HUES64 (cell line): ENCODE measurements around the gene ESRRG. TPM values are rescaled to one million over a fixed set of nuclear protein-coding genes. Genes with fewer than 3 reads are reported as not detected.

Experiments
- H3K27ac ChIP-seq: 2 replicates; pipeline ENCODE4 v1.7.0; 2013; ENCODE audit warnings: low read depth, low read length, inconsistent platforms
- H3K27me3 ChIP-seq: 2 replicates; pipeline ENCODE4 v1.6.1; 2013; ENCODE audit warnings: mild to moderate bottlenecking, low read length; ENCODE audit not compliant: insufficient read depth
- H3K36me3 ChIP-seq: 2 replicates; pipeline ENCODE4 v1.6.1; 2013; ENCODE audit warnings: mild to moderate bottlenecking, low read length; ENCODE audit not compliant: insufficient read depth
- H3K4me1 ChIP-seq: 2 replicates; pipeline ENCODE4 v1.6.1; 2013; ENCODE audit warnings: mild to moderate bottlenecking, low read length, moderate library complexity; ENCODE audit not compliant: insufficient read depth
- H3K4me3 ChIP-seq: 2 replicates; pipeline ENCODE4 v1.5.1; 2013; ENCODE audit warnings: mild to moderate bottlenecking, low read length, moderate library complexity
- H3K9ac ChIP-seq: 2 replicates; pipeline ENCODE4 v1.6.1; 2013; ENCODE audit warnings: mild to moderate bottlenecking, low read depth, low read length
- H3K9me3 ChIP-seq: 2 replicates; pipeline ENCODE4 v1.6.1; 2013; ENCODE audit warnings: low read depth, low read length; ENCODE audit not compliant: insufficient read depth
- WGBS: fragments of 150-250, 120-280 bp; methylation state at CpG from one replicate; pipeline ENCODE4 v1.1.7; 2013; ENCODE audit warnings: missing lambda C conversion rate; 5-methylcytosine and 5-hydroxymethylcytosine counted together
- polyA plus RNA-seq, 2 experiments: library from polyadenylated mRNA; stranded (reverse); fragments of 50-300 nt; gene quantifications; one replicate each; pipeline ENCODE4 v1.2.3, GENCODE V29; 2013

Gene ESRRG
- polyA plus RNA-seq (2013, experiment 1 of 2): 1.1 TPM
- polyA plus RNA-seq (2013, experiment 2 of 2): 1.5 TPM

- under 1% methylated on average over 17 of the region's 17 CpGs for WGBS
- Histone ChIP-seq H3K27ac (no peak within 1 kb of the TSS), H3K4me3 (peak within 1 kb of the TSS; percentile 62), H3K9me3 (no peaks in the 10 kb centered on the region), H3K9ac (peak within 1 kb of the TSS; percentile 51), H3K4me1 (0 out of 2 replicates have a peak, but pooled peaks cover 5% of the 10 kb centered on the region), H3K27me3 (peaks cover 9% of the 10 kb centered on the region; the same call in 1 of the 2 replicates), H3K36me3 (no peaks in the 10 kb centered on the region)
These were observed at the start of gene ESRRG for GRCh38 chr1:216723274-216723780. ESRRG (minus strand) TSS chr1:216723429; CDS start chr1:216723299, 130 bp downstream.

GRCh38 chr1:216771922-216772321 is 48.7 kb upstream of the ESRRG start:
- no peaks in the 10 kb centered on the region for H3K36me3 ChIP-seq
- H3K4me1 ChIP-seq: peaks cover 7% of the 10 kb centered on the region
- no peak overlapping the region for H3K27ac ChIP-seq
- no peak overlapping the region for H3K9ac ChIP-seq
- no peak overlapping the region for H3K4me3 ChIP-seq
- 37% methylated on average over 4 of the region's 4 CpGs for WGBS
- H3K27me3 ChIP-seq: no peaks in the 10 kb centered on the region
- H3K9me3 ChIP-seq: no peaks in the 10 kb centered on the region

GRCh38 chr1:216766633-216767327 is 43.6 kb upstream of the ESRRG start:
- H3K27ac ChIP-seq: no peak overlapping the region
- H3K9me3 ChIP-seq: no peaks in the 10 kb centered on the region

GRCh38 chr1:216765346-216766300 is 42.4 kb upstream of the ESRRG start:
- no peak overlapping the region for H3K4me3 ChIP-seq
- WGBS: 89% methylated on average over 9 of the region's 10 CpGs
- no peak overlapping the region for H3K9ac ChIP-seq

More at GRCh38 chr1:216766633-216767327, 43.6 kb upstream of the ESRRG start:
- 88% methylated on average over 2 of the region's 3 CpGs for WGBS
- Histone ChIP-seq H3K4me1 (peaks cover 1% of the 10 kb centered on the region; the same call in 1 of the 2 replicates), H3K4me3 (no peak overlapping the region), H3K27me3 (no peaks in the 10 kb centered on the region), H3K36me3 (no peaks in the 10 kb centered on the region), H3K9ac (no peak overlapping the region)

GRCh38 chr1:216758161-216758560 is 34.9 kb upstream of the ESRRG start:
- Histone ChIP-seq H3K27ac (no peak overlapping the region), H3K27me3 (no peaks in the 10 kb centered on the region), H3K36me3 (no peaks in the 10 kb centered on the region), H3K9me3 (no peaks in the 10 kb centered on the region), H3K4me1 (no peaks in the 10 kb centered on the region; the same call in 1 of the 2 replicates), H3K9ac (no peak overlapping the region), H3K4me3 (no peak overlapping the region)
- 87% methylated on average over 8 of the region's 8 CpGs for WGBS

More at GRCh38 chr1:216765346-216766300, 42.4 kb upstream of the ESRRG start:
- no peaks in the 10 kb centered on the region for H3K9me3 ChIP-seq
- no peak overlapping the region for H3K27ac ChIP-seq
- no peaks in the 10 kb centered on the region for H3K4me1 ChIP-seq
- H3K36me3 ChIP-seq: no peaks in the 10 kb centered on the region
- no peaks in the 10 kb centered on the region for H3K27me3 ChIP-seq

- no peaks in the 10 kb centered on the region for H3K36me3 ChIP-seq
- no peak overlapping the region for H3K27ac ChIP-seq
- no peaks in the 10 kb centered on the region for H3K27me3 ChIP-seq
- WGBS: no CpG with 5 or more reads among the region's 1 CpG
- H3K4me1 ChIP-seq: no peaks in the 10 kb centered on the region; the same call in 1 of the 2 replicates
- no peak overlapping the region for H3K4me3 ChIP-seq
- H3K9me3 ChIP-seq: no peaks in the 10 kb centered on the region
- H3K9ac ChIP-seq: no peak overlapping the region
These were observed 33.9 kb upstream of the ESRRG start for GRCh38 chr1:216757110-216757509.

- no peak overlapping the region for H3K27ac ChIP-seq
- WGBS: 96% methylated on average over 2 of the region's 2 CpGs
- no peaks in the 10 kb centered on the region for H3K9me3 ChIP-seq
- H3K9ac ChIP-seq: no peak overlapping the region
- H3K4me3 ChIP-seq: no peak overlapping the region
- H3K27me3 ChIP-seq: no peaks in the 10 kb centered on the region
- H3K36me3 ChIP-seq: no peaks in the 10 kb centered on the region
- peaks cover 3% of the 10 kb centered on the region; the same call in 1 of the 2 replicates for H3K4me1 ChIP-seq
These were observed 27.7 kb upstream of the ESRRG start for GRCh38 chr1:216750961-216751360.

- H3K36me3 ChIP-seq: no peaks in the 10 kb centered on the region
- no peak overlapping the region for H3K27ac ChIP-seq
- 4% methylated on average over 3 of the region's 3 CpGs for WGBS
- H3K9me3 ChIP-seq: no peaks in the 10 kb centered on the region
- H3K9ac ChIP-seq: no peak overlapping the region
- no peaks in the 10 kb centered on the region for H3K27me3 ChIP-seq
- peaks cover 3% of the 10 kb centered on the region; the same call in 1 of the 2 replicates for H3K4me1 ChIP-seq
- H3K4me3 ChIP-seq: no peak overlapping the region
These were observed 26.9 kb upstream of the ESRRG start for GRCh38 chr1:216750031-216750627.

GRCh38 chr1:216749232-216749631 is 26.0 kb upstream of the ESRRG start:
- no peaks in the 10 kb centered on the region for H3K36me3 ChIP-seq
- no peaks in the 10 kb centered on the region for H3K27me3 ChIP-seq
- no peak overlapping the region for H3K4me3 ChIP-seq
- WGBS: 94% methylated on average over 9 of the region's 9 CpGs
- no peak overlapping the region for H3K27ac ChIP-seq
- no peaks in the 10 kb centered on the region for H3K9me3 ChIP-seq
- no peak overlapping the region for H3K9ac ChIP-seq
- peaks cover 3% of the 10 kb centered on the region; the same call in 1 of the 2 replicates for H3K4me1 ChIP-seq

GRCh38 chr1:216742625-216743024 is 19.4 kb upstream of the ESRRG start:
- Histone ChIP-seq H3K4me1 (peaks cover 24% of the 10 kb centered on the region), H3K36me3 (no peaks in the 10 kb centered on the region), H3K9ac (no peak overlapping the region), H3K9me3 (no peaks in the 10 kb centered on the region), H3K27me3 (no peaks in the 10 kb centered on the region), H3K27ac (no peak overlapping the region), H3K4me3 (no peak overlapping the region)
- 37% methylated on average over 2 of the region's 2 CpGs for WGBS
